KG1 (cell line): ENCODE measurements around the gene DIPK1A.

Experiments used
- DNase-seq: peaks from one replicate; lab custom pipeline; 2025; lab: John Stamatoyannopoulos, UW

DIPK1A gene

DNA sequence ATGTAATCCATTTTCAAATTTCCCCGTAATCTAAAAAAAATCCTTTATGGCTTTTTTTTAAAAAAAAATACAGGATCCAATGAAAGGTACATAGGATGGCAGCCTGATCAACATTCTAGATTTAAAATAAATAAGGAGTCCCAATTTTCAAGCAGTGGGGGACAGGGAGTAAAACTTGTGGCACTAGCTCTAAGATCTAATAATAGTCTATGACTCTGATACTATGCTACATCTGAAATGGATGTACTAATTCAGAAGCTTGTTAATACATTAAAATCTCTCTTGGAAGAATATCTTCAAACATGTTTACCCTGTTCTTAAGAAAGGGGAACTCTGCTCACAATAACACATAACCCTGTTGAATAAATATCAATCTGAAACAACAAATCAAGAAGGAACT is 8.5 kb downstream of the DIPK1A start:
- DNase-seq: no peak

GRCh38 chr1:92951141-92951582 is 10.1 kb downstream of the DIPK1A start:
- no peak for DNase-seq

DNA sequence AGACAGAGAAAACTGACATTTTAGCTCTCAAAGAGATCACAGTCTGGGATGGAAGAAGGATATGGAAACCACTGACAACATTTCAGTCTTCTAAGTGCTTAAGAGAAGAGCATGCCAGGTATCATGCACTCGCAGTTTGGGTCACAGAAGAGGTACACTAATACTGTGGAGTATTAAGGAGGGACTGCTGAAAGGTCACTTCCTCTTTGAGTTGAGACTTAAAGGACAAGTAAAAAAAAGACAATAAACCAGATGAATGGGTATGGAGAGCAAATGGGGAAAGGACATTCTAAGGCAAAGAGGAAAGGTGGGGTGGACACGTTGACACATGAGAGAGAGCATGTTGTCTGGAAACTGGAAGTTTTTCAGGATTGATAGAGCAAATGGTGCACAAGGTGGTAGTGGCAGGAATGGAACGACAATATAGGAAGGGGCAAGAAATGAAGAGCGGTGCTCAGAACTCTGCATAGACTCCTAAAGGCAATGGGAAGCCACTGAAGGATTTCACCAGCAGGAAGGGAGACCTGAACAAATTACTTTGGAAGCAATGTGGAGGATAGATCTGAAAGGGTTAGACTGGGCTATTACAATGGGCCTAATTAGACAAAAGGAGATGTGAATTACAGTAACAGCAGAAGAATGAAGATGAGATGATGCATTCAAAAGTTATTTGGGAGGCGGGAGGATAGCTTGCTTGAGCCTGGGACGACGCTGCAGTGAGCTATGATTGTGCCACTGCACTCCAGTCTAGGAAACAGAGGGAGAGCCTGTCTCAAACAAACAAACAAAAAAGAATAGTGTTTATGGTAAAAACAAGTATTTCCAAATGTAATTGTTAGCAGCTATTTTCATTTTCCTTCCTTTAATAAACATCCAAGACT is 11.1 kb downstream of the DIPK1A start:
- DNase-seq: no peak

GRCh38 chr1:92948071-92948470 is 13.2 kb downstream of the DIPK1A start:
- DNase-seq: no peak

DNA sequence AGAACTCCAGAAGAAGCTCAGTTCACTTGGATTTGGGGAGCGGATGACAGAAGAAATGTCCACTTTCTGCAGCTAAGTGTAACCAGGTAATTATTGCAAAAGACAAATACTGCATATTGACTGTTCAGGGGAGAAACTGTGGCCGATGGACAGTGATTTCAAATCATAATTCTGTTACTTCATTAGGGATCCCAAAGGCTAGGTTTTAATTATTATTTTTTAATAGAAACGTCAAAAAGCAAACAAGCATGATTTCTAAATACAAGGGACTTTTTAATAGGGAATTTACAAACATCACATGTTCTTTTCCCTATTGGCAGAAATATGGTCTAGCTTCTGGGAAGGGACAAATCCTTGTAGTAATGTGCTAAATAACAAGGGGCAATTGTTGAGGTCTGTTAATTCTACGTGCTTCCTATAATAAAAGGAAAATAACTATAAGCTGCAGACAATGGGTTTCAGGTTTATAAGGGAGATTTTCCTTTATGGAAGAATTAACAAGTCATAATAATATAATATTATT is 15.5 kb downstream of the DIPK1A start:
- no peak for DNase-seq

DNA sequence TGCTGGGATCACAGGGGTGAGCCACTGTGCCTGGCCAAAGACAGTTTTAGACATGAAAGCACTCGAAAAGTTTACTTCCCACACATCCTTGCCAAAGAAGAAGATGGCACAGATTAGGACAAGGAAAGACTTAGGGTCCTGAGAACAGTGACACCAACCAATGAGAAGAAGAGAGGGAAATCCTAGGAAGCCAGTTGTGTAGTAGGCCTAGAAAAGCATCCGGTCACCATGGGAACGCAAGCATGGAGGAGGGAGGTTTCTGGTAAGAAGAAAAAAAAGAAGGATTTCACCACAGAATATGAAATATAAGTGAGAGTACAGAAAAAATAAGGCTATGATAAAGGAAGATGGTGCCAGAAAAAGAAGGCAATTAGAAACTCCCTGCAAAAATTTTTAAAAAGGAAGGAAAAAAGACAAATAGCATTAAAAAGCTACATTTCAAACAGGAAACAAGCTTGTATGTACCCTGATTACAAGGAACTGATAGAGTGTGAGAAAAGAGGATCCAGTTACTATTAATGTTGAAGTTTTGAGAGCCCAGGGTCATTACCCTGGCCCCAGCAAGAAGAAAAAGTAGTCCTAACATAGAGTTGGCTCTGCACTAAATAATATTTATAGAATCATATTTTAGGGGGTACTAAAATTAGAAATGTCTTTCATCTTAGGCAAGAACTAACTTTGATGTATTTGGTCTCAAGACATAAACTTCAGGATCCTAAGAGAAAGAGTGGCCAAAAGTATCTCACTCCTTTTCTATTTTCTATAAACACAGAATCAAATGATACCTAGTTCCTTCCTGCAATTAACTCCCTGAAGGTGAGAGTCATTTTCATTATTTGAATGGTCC is 16.1 kb downstream of the DIPK1A start:
- no peak for DNase-seq

GRCh38 chr1:92943502-92943847 is 17.8 kb downstream of the DIPK1A start:
- DNase-seq: no peak

GRCh38 chr1:92940541-92940940 is 20.7 kb downstream of the DIPK1A start:
- no peak for DNase-seq

DNA sequence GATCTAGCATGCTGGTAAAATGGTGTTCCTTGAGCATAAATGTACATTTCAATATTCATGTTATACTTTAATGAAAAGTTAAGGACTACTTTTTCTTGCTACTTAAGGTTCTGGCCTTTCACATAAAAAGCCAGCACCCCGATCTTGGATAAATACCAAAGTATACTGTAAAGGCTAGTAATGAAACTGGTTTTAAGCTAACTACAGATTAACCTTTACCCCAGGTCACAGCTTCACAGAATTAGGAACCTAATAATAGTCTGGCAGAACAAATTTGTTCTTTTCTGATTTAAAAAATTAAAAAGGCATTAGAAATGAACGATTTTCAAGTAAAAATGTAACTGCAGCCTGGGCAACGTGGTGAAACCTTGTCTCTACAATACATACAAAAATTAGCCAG is 23.5 kb downstream of the DIPK1A start:
- DNase-seq: no peak

- no peak for DNase-seq
These were observed 24.4 kb downstream of the DIPK1A start for GRCh38 chr1:92936865-92937264.

- no peak for DNase-seq
These were observed 26.6 kb downstream of the DIPK1A start for GRCh38 chr1:92934395-92935378.

DNA sequence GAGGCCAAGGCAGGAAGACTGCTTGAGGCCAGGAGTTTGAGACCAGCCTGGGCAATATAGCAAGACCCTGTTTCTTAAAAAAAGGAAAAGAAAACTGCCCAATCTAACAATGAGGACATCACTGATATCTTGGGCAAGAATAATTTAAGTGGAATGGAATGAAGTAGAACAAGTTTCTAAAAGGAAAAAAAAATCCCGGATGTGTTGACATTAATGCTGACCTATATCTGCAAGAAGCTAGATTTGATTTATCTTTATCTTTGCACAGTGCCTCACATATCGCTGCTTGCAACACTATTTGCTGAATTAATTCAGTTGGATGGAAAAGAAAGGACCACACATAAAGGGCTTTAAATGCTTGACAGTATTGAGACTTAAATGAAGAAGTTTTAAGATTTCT is 27.8 kb downstream of the DIPK1A start:
- DNase-seq: no peak

- no peak for DNase-seq
These were observed 29.6 kb downstream of the DIPK1A start for GRCh38 chr1:92931691-92932090.

GRCh38 chr1:92929461-92929860 is 31.8 kb downstream of the DIPK1A start:
- no peak for DNase-seq

DNA sequence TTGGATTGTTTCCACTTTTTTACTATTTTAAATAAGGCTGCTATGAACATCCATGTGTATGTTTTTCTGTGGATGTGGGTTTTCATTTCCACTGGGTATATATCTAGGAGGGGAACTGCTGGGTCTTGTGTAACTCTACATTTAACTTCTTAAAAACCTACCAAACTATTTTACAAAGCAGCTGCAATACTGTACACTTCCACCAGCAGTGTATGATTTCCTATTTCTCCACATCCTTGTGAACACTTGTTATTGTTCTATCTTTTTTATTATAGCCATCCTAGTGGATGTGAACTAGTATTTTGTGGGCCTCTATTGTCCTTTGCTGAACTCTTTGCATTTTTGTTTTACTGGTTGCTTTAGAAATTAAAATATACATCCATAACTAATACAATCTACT is 33.4 kb downstream of the DIPK1A start:
- no peak for DNase-seq

DNA sequence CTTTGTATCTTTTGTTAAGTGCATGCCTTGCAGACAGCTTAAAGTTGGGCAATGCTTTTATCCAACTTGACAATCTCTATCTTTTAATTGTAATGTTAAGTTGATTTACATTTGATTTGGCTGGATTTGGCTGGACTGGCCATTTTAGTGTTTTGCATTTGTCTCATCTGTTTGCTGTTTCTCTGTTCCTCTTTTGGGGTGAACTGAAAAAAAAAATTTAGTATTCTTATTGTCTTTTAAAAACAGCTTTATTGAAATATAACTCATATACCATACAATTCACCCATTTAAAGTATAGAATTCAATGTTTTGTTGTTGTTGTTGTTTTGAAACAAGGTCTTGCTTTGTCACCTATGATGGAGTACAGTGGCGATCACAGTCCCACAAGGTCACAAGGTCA is 34.4 kb downstream of the DIPK1A start:
- DNase-seq: no peak

- no peak for DNase-seq
These were observed 36.8 kb downstream of the DIPK1A start for GRCh38 chr1:92924501-92924900.

- DNase-seq: no peak
These were observed 37.6 kb downstream of the DIPK1A start for GRCh38 chr1:92923664-92924063.

DNA sequence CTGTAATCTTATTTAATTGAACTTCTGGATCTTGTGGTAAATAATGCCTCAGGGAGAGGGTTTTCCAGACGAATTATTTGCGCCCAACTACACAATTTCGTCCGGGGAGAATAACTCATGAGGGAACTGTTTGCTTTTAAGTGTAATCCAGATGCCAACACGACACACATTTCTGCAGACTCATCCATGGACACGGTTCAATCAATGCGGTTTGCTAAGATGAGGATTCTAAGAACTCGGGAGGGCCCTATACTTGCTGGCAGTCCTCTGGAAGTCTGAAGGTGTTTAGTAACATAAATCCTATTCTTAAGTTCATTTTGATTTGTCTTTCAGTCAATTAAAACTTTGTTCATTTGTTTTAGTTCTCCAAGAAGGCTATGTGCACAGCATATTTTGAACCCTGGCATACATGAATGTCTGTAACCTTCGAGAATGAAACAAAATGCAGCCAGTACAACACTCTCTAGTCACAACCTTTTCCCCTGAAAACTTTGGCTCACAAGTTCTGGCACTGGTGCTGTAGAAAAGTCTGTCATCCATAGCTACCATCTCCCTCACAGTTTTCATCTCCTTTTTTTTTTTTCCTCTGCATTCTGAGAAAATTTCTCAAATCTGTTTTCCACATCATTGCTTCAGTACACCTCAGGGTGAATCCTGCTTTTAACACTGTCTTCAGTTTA is 38.8 kb downstream of the DIPK1A start:
- no peak for DNase-seq

GRCh38 chr1:92921031-92922023 is 39.9 kb downstream of the DIPK1A start:
- no peak for DNase-seq
